ENCODE measurements around the gene DTD2.

DTD2 gene

GRCh38 chr14:31405599-31406232 lies 51.6 kb downstream of the DTD2 start:
- no peaks in the 10 kb centered on the region for H3K4me1 ChIP-seq (ENCODE audit: control insufficient read depth, insufficient read depth, low read length)
- no peaks in the 10 kb centered on the region for H3K9me3 ChIP-seq (ENCODE audit: control insufficient read depth, low read length)
- no peak overlapping the region for H3K27ac ChIP-seq (ENCODE audit: insufficient read depth, low read depth, low read length, poor library complexity, severe bottlenecking)
- 91 to 95% methylated on average over 3 of the region's 4 CpGs for WGBS, 2 experiments
- no peaks in the 10 kb centered on the region for H3K36me3 ChIP-seq (ENCODE audit: control insufficient read depth, insufficient read depth, low read length)
- no peaks in the 10 kb centered on the region for H3K27me3 ChIP-seq (ENCODE audit: control insufficient read depth, insufficient read depth, low read length, poor library complexity, severe bottlenecking)
- H3K4me3 ChIP-seq (ENCODE audit: insufficient read depth, low read depth, low read length), result no peak overlapping the region

DNA sequence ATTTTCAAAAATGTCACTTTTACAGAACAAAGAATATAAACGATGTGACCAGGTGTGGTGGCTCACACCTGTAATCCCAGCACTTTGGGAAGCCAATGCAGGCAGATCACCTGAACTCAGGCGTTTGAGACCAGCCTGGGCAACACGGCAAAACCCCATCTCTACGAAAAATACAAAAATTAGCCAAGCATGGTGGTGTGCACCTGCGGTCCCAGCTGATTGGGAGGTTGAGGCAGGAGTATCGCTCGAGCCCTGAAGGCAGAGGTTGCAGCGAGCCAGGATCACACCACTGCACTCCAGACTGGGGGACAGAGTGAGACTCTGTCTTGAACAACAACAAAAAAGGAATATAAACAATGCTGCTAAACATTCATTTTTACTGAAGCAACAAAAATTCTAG lies 52.2 kb downstream of the DTD2 start:
- Histone ChIP-seq H3K27ac (ENCODE audit: insufficient read depth, low read depth, low read length, poor library complexity, severe bottlenecking) (no peak overlapping the region), H3K4me3 (ENCODE audit: insufficient read depth, low read depth, low read length) (no peak overlapping the region), H3K36me3 (ENCODE audit: control insufficient read depth, insufficient read depth, low read length) (no peaks in the 10 kb centered on the region), H3K4me1 (ENCODE audit: control insufficient read depth, insufficient read depth, low read length) (no peaks in the 10 kb centered on the region), H3K27me3 (ENCODE audit: control insufficient read depth, insufficient read depth, low read length, poor library complexity, severe bottlenecking) (no peaks in the 10 kb centered on the region), H3K9me3 (ENCODE audit: control insufficient read depth, low read length) (no peaks in the 10 kb centered on the region)
- 92 to 93% methylated on average over 8 of the region's 8 CpGs for WGBS, 2 experiments

GRCh38 chr14:31403707-31404106 lies 53.6 kb downstream of the DTD2 start:
- H3K27ac ChIP-seq (ENCODE audit: insufficient read depth, low read depth, low read length, poor library complexity, severe bottlenecking), result no peak overlapping the region
- no peaks in the 10 kb centered on the region for H3K9me3 ChIP-seq (ENCODE audit: control insufficient read depth, low read length)
- H3K27me3 ChIP-seq (ENCODE audit: control insufficient read depth, insufficient read depth, low read length, poor library complexity, severe bottlenecking), result no peaks in the 10 kb centered on the region
- H3K4me1 ChIP-seq (ENCODE audit: control insufficient read depth, insufficient read depth, low read length), result no peaks in the 10 kb centered on the region
- H3K4me3 ChIP-seq (ENCODE audit: insufficient read depth, low read depth, low read length), result no peak overlapping the region
- no peaks in the 10 kb centered on the region for H3K36me3 ChIP-seq (ENCODE audit: control insufficient read depth, insufficient read depth, low read length)
- WGBS, 2 experiments, result 100% methylated on average over 1 of the region's 3 CpGs; no CpG with 5 or more reads in 1 of the 2 experiments

DNA sequence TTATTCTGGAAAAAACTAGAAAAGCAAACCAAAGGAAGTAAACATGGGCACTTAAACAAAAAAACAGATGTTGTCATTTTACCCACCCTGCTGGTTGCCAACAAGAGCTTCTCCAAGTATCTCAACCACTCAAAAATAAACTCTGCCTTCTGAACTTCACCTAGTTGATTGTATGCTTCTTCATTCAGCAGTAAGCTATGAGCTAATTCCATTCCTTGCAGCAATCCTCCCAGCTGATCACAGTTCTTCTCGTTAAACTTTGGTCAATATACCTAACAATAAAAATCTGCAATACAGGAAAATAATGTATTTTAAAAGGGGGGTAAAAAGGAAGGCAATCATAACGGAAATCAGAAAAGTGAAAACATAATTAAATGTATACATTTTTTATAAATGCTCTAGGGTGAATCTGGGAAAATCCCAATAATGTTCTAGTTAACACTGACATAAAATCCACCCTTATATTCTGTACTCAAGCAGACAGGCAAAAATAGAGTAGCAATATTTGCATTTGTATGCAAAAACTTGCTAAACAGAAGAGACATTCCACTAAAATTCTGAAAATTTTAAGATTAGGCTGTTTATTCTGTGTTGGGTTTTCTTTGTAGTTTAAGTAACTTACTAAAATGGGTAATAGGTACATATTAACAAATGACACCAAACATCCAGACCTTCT lies 54.4 kb downstream of the DTD2 start:
- whole genome bisulfite sequencing, 2 experiments, result 80% methylated on average over 1 of the region's 2 CpGs; no CpG with 5 or more reads in 1 of the 2 experiments
- Histone ChIP-seq H3K9me3 (ENCODE audit: control insufficient read depth, low read length) (no peaks in the 10 kb centered on the region), H3K36me3 (ENCODE audit: control insufficient read depth, insufficient read depth, low read length) (no peaks in the 10 kb centered on the region), H3K4me1 (ENCODE audit: control insufficient read depth, insufficient read depth, low read length) (no peaks in the 10 kb centered on the region), H3K27ac (ENCODE audit: insufficient read depth, low read depth, low read length, poor library complexity, severe bottlenecking) (no peak overlapping the region), H3K27me3 (ENCODE audit: control insufficient read depth, insufficient read depth, low read length, poor library complexity, severe bottlenecking) (no peaks in the 10 kb centered on the region), H3K4me3 (ENCODE audit: insufficient read depth, low read depth, low read length) (no peak overlapping the region)

- WGBS, 2 experiments, result 79 to 88% methylated on average over 2 to 3 of the region's 3 CpGs
- H3K27me3 ChIP-seq (ENCODE audit: control insufficient read depth, insufficient read depth, low read length, poor library complexity, severe bottlenecking), result no peaks in the 10 kb centered on the region
- no peak overlapping the region for H3K27ac ChIP-seq (ENCODE audit: insufficient read depth, low read depth, low read length, poor library complexity, severe bottlenecking)
- H3K4me3 ChIP-seq (ENCODE audit: insufficient read depth, low read depth, low read length), result no peak overlapping the region
- no peaks in the 10 kb centered on the region for H3K9me3 ChIP-seq (ENCODE audit: control insufficient read depth, low read length)
- H3K36me3 ChIP-seq (ENCODE audit: control insufficient read depth, insufficient read depth, low read length), result no peaks in the 10 kb centered on the region
- no peaks in the 10 kb centered on the region for H3K4me1 ChIP-seq (ENCODE audit: control insufficient read depth, insufficient read depth, low read length)
These were observed 55.9 kb downstream of the DTD2 start for GRCh38 chr14:31401369-31401932.

- Histone ChIP-seq H3K27me3 (ENCODE audit: control insufficient read depth, insufficient read depth, low read length, poor library complexity, severe bottlenecking) (no peaks in the 10 kb centered on the region), H3K9me3 (ENCODE audit: control insufficient read depth, low read length) (no peaks in the 10 kb centered on the region), H3K4me3 (ENCODE audit: insufficient read depth, low read depth, low read length) (no peak overlapping the region), H3K4me1 (ENCODE audit: control insufficient read depth, insufficient read depth, low read length) (no peaks in the 10 kb centered on the region), H3K36me3 (ENCODE audit: control insufficient read depth, insufficient read depth, low read length) (no peaks in the 10 kb centered on the region), H3K27ac (ENCODE audit: insufficient read depth, low read depth, low read length, poor library complexity, severe bottlenecking) (no peak overlapping the region)
- 96 to 98% methylated on average over 4 to 5 of the region's 5 CpGs for WGBS, 2 experiments
These were observed 57.2 kb downstream of the DTD2 start for GRCh38 chr14:31400031-31400638.

All from ectodermal cell (in vitro differentiated cells).